GM23248 (cell line): ENCODE results near the gene SHQ1.

ENCODE experiments used
- EZH2 ChIP-seq: fragments of 200-600 bp; sonication (generic); IDR thresholded peaks from 2 replicates; pipeline ENCODE4 v1.6.1; 2018; ENCODE audit warnings: antibody characterized with exemption, mild to moderate bottlenecking; ENCODE audit not compliant: insufficient read depth, poor library complexity, severe bottlenecking
- EZH2phosphoT487 ChIP-seq: fragments of 200-600 bp; sonication (generic); IDR thresholded peaks from 2 replicates; pipeline ENCODE4 v1.6.1; 2018; ENCODE audit warnings: antibody characterized with exemption, moderate library complexity, mild to moderate bottlenecking, low read depth; ENCODE audit not compliant: insufficient read depth

DNA sequence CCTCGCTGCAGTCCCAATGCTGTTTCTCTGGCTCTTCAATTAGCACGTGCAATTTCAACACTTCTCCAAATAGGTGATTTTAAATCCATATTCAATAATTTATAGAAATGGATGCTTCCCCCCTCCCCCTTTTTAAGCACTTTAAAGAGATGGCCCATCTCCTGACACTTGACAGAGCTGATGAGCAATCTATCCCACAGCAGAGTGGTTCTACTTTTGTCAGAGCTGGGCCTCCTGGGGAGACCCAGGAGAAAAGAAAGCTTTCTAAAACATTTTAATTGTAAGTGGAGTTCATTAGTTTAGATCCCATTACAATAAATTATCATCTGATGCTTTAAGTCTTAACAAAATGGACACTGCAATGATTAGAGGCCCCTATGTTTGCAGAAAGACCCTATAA, 127.7 kb downstream of the SHQ1 start:
- TF ChIP-seq EZH2phosphoT487 (no peak), EZH2 (no peak)
